ENCODE data around the gene JMJD7. TPM values are rescaled to one million over a fixed set of nuclear protein-coding genes. Genes with fewer than 3 reads are reported as not detected.
A peak's percentile ranks its signal among the peaks of the same experiment; 100 is the strongest.

JMJD7 gene
- total and polyA plus RNA-seq, 9 of the 15 experiments (the other 6 are each of a cell fraction or from before 2014, with no cell fraction given), result 1.2 to 13.9 (median 6.1) TPM

GRCh38 chr15:41812820-41813375, 15.0 kb upstream of the JMJD7 start:
- no peak for FAIRE-seq
- H3K9ac ChIP-seq (ENCODE audit: insufficient read depth in 1 of 2, low read depth in 2 of 2, low read length in 2 of 2), result no peak overlapping the region
- H3K27me3 ChIP-seq (ENCODE audit: control insufficient read depth in 2 of 2, insufficient read depth in 2 of 2, low read length in 2 of 2), result no peaks in the 10 kb centered on the region
- H3K27ac ChIP-seq (ENCODE audit: extremely low read depth, low read depth, low read length), result no peak overlapping the region
- WGBS (ENCODE audit: insufficient coverage, low coverage, missing lambda C conversion rate), result 63% methylated on average over 10 of the region's 11 CpGs
- H4K20me1 ChIP-seq (replicated peaks; ENCODE audit: control insufficient read depth, insufficient read depth, low read length), result 0 out of 2 replicates have a peak, but pooled peaks cover 4% of the 10 kb centered on the region
- intact Hi-C loops (cut with micrococcal nuclease), result loop anchor here (5.0 kb wide), 1 partner anchor 89 kb away; no protein-coding TSS in a partner anchor
- ATAC-seq, result no peak
- TF ChIP-seq GABPB1 (CRISPR knock-in tag; IDR thresholded peaks at IDR 0.05) (no peak), NFIC (IDR thresholded peaks at IDR 0.05) (peak; percentile 27; the same call in 1 of the 2 replicates)
- H2AFZ ChIP-seq (ENCODE audit: low read depth, low read length), result no peak overlapping the region
- H3K4me3 ChIP-seq, result no peak overlapping the region
- CTCF ChIA-PET (ENCODE audit: low intra/inter-chr PET ratio), result interaction anchor here (3.1 to 3.9 kb wide), 2 partner anchors 39 to 347 kb away, joined by 17 to 98 read pairs; partner anchors contain the start of gene MAPKBP1
- DNase-seq (ENCODE audit: extremely low read depth in 1 of 4, low spot score in 3 of 4), result peak in 2 of 4 experiments; percentile 31 to 38
- no peaks in the 10 kb centered on the region for H3K79me2 ChIP-seq (ENCODE audit: control insufficient read depth, insufficient read depth, low read length)
- H3K4me1 ChIP-seq (replicated peaks in 1 of 2; ENCODE audit: control insufficient read depth in 2 of 2, insufficient read depth in 2 of 2, low read length in 2 of 2), result peaks cover 3 to 7% of the 10 kb centered on the region in 2 experiments; a peak in 3 of 5 replicates
- H3K4me2 ChIP-seq (ENCODE audit: insufficient read depth, low read length), result no peak overlapping the region
- POLR2A ChIA-PET, result interaction anchor here (0.5 to 2.7 kb wide), 5 partner anchors 9 to 240 kb away, joined by 3 to 15 read pairs (median 3); partner anchors contain the start of gene MAPKBP1
- no peaks in the 10 kb centered on the region for H3K9me1 ChIP-seq (ENCODE audit: control insufficient read depth, insufficient read depth, low read length)
- H3K36me3 ChIP-seq (ENCODE audit: control insufficient read depth, insufficient read depth, low read length), result peaks cover 4% of the 10 kb centered on the region; the same call in 2 of the 3 replicates
- H3K9me3 ChIP-seq (replicated peaks; ENCODE audit: control insufficient read depth, insufficient read depth, low read depth, low read length), result no peaks in the 10 kb centered on the region
- no TSS peak for BruUV-seq (replicated peaks)
- in situ Hi-C loops (cut with MboI), result loop anchor here (5.0 to 25.0 kb wide), 3 partner anchors 41 to 351 kb away; partner anchors contain the start of gene MAPKBP1

GRCh38 chr15:41813426-41813825, 14.5 kb upstream of the JMJD7 start:
- BruUV-seq (replicated peaks), result no TSS peak
- TF ChIP-seq WHSC1 (IDR thresholded peaks at IDR 0.05; ENCODE audit: low read length) (no peak), SIN3B (IDR thresholded peaks at IDR 0.05; ENCODE audit: low read depth) (no peak), ZNF431 (CRISPR knock-in tag; IDR thresholded peaks at IDR 0.05) (no peak), HNRNPL (IDR thresholded peaks at IDR 0.05; ENCODE audit: low read depth, low read length) (no peak), RREB1 (CRISPR knock-in tag; IDR thresholded peaks at IDR 0.05) (no peak), CSDE1 (IDR thresholded peaks at IDR 0.05) (no peak), SIX5 (IDR thresholded peaks at IDR 0.05; ENCODE audit: borderline replicate concordance in 1 of 2, insufficient read depth in 1 of 2, low read depth in 1 of 2, low read length in 2 of 2) (no peak)
- CTCF ChIA-PET (ENCODE audit: low intra/inter-chr PET ratio), result no interaction called here
- H3K4me1 ChIP-seq (replicated peaks in 1 of 2; ENCODE audit: control insufficient read depth in 2 of 2, insufficient read depth in 2 of 2, low read length in 2 of 2), result peaks cover 3 to 7% of the 10 kb centered on the region in 2 experiments; a peak in 3 of 5 replicates
- 55% methylated on average over 7 of the region's 8 CpGs for WGBS (ENCODE audit: insufficient coverage, low coverage, missing lambda C conversion rate)
- no peak overlapping the region for H3K9ac ChIP-seq (ENCODE audit: insufficient read depth in 1 of 2, low read depth in 2 of 2, low read length in 2 of 2)
- ATAC-seq, result no peak
- intact Hi-C loops (cut with micrococcal nuclease), result loop anchor here (5.0 kb wide), 1 partner anchor 89 kb away; no protein-coding TSS in a partner anchor
- H3K27ac ChIP-seq (ENCODE audit: extremely low read depth, low read depth, low read length), result no peak overlapping the region
- H2AFZ ChIP-seq (ENCODE audit: low read depth, low read length), result no peak overlapping the region
- H3K4me3 ChIP-seq, result no peak overlapping the region
- POLR2A ChIA-PET, result interaction anchor here (0.5 to 0.6 kb wide), 2 partner anchors 151 to 241 kb away, joined by 3 to 5 read pairs; no protein-coding TSS in a partner anchor
- no peak for FAIRE-seq
- H3K9me3 ChIP-seq (replicated peaks; ENCODE audit: control insufficient read depth, insufficient read depth, low read depth, low read length), result no peaks in the 10 kb centered on the region
- no peak overlapping the region for H3K4me2 ChIP-seq (ENCODE audit: insufficient read depth, low read length)
- in situ Hi-C loops (cut with MboI), result loop anchor here (5.0 to 25.0 kb wide), 3 partner anchors 41 to 351 kb away; partner anchors contain the start of gene MAPKBP1
- H3K27me3 ChIP-seq (ENCODE audit: control insufficient read depth in 2 of 2, insufficient read depth in 2 of 2, low read length in 2 of 2), result no peaks in the 10 kb centered on the region
- H3K9me1 ChIP-seq (ENCODE audit: control insufficient read depth, insufficient read depth, low read length), result no peaks in the 10 kb centered on the region
- no peak for DNase-seq (ENCODE audit: extremely low read depth in 1 of 4, low spot score in 3 of 4)
- H3K79me2 ChIP-seq (ENCODE audit: control insufficient read depth, insufficient read depth, low read length), result no peaks in the 10 kb centered on the region
- peaks cover 4% of the 10 kb centered on the region; the same call in 2 of the 3 replicates for H3K36me3 ChIP-seq (ENCODE audit: control insufficient read depth, insufficient read depth, low read length)
- H4K20me1 ChIP-seq (replicated peaks; ENCODE audit: control insufficient read depth, insufficient read depth, low read length), result 0 out of 2 replicates have a peak, but pooled peaks cover 4% of the 10 kb centered on the region
